ENCODE results near the gene ITPR2.
"Not testable (repeated sequence)": the region's sequence is repeated elsewhere in the genome, so short reads cannot be mapped to it uniquely, and the experiment has no call there.

Gene ITPR2

GRCh38 chr12:26686408-26686807, 146.6 kb downstream of the ITPR2 start:
- peaks cover 9% of the 10 kb centered on the region; the same call in 1 of the 2 replicates for H3K9me3 ChIP-seq (ENCODE audit: control insufficient read depth, insufficient read depth, low read length)
- peaks cover 11% of the 10 kb centered on the region; the same call in 1 of the 2 replicates for H3K36me3 ChIP-seq (ENCODE audit: insufficient read depth, low read length)
- peaks cover 33% of the 10 kb centered on the region for H3K4me1 ChIP-seq (ENCODE audit: insufficient read depth, low read length)
- no peak overlapping the region for H3K9ac ChIP-seq (ENCODE audit: low read depth, low read length)

GRCh38 chr12:26684101-26684500, 148.9 kb downstream of the ITPR2 start:
- H3K36me3 ChIP-seq (ENCODE audit: insufficient read depth, low read length) = peaks cover 11% of the 10 kb centered on the region; the same call in 1 of the 2 replicates
- H3K4me1 ChIP-seq (ENCODE audit: insufficient read depth, low read length) = peaks cover 20% of the 10 kb centered on the region
- H3K9ac ChIP-seq (ENCODE audit: low read depth, low read length) = no peak overlapping the region
- H3K9me3 ChIP-seq (ENCODE audit: control insufficient read depth, insufficient read depth, low read length) = peaks cover 9% of the 10 kb centered on the region; the same call in 1 of the 2 replicates

GRCh38 chr12:26683443-26683842, 149.6 kb downstream of the ITPR2 start:
- peaks cover 20% of the 10 kb centered on the region for H3K4me1 ChIP-seq (ENCODE audit: insufficient read depth, low read length)
- H3K9me3 ChIP-seq (ENCODE audit: control insufficient read depth, insufficient read depth, low read length) = peaks cover 9% of the 10 kb centered on the region; the same call in 1 of the 2 replicates
- peaks cover 11% of the 10 kb centered on the region; the same call in 1 of the 2 replicates for H3K36me3 ChIP-seq (ENCODE audit: insufficient read depth, low read length)
- no peak overlapping the region for H3K9ac ChIP-seq (ENCODE audit: low read depth, low read length)

- peaks cover 11% of the 10 kb centered on the region; the same call in 1 of the 2 replicates for H3K36me3 ChIP-seq (ENCODE audit: insufficient read depth, low read length)
These were observed 152.1 kb downstream of the ITPR2 start for GRCh38 chr12:26680727-26681455.

GRCh38 chr12:26678697-26679660, 154.0 kb downstream of the ITPR2 start:
- H3K36me3 ChIP-seq (ENCODE audit: insufficient read depth, low read length) = peaks cover 9% of the 10 kb centered on the region; the same call in 1 of the 2 replicates
- peaks cover 6% of the 10 kb centered on the region; the same call in 1 of the 2 replicates for H3K9me3 ChIP-seq (ENCODE audit: control insufficient read depth, insufficient read depth, low read length)
- no peak overlapping the region; the same call in 1 of the 2 replicates for H3K9ac ChIP-seq (ENCODE audit: low read depth, low read length)

More at GRCh38 chr12:26680727-26681455, 152.1 kb downstream of the ITPR2 start:
- Histone ChIP-seq H3K4me1 (ENCODE audit: insufficient read depth, low read length) (peaks cover 26% of the 10 kb centered on the region), H3K9ac (ENCODE audit: low read depth, low read length) (no peak overlapping the region; the same call in 1 of the 2 replicates), H3K9me3 (ENCODE audit: control insufficient read depth, insufficient read depth, low read length) (peaks cover 9% of the 10 kb centered on the region; the same call in 1 of the 2 replicates)

GRCh38 chr12:26671487-26671886, 161.5 kb downstream of the ITPR2 start:
- not testable (repeated sequence) for H3K9me3 ChIP-seq (ENCODE audit: control insufficient read depth, insufficient read depth, low read length); H3K36me3 ChIP-seq (ENCODE audit: insufficient read depth, low read length); H3K9ac ChIP-seq (ENCODE audit: low read depth, low read length)
- peaks cover 20% of the 10 kb centered on the region for H3K4me1 ChIP-seq (ENCODE audit: insufficient read depth, low read length)

More at GRCh38 chr12:26678697-26679660, 154.0 kb downstream of the ITPR2 start:
- peaks cover 26% of the 10 kb centered on the region for H3K4me1 ChIP-seq (ENCODE audit: insufficient read depth, low read length)

- Histone ChIP-seq H3K9ac (ENCODE audit: low read depth, low read length) (no peak overlapping the region), H3K36me3 (ENCODE audit: insufficient read depth, low read length) (no peaks in the 10 kb centered on the region; the same call in 1 of the 2 replicates), H3K9me3 (ENCODE audit: control insufficient read depth, insufficient read depth, low read length) (no peaks in the 10 kb centered on the region), H3K4me1 (ENCODE audit: insufficient read depth, low read length) (peaks cover 23% of the 10 kb centered on the region)
These were observed 164.1 kb downstream of the ITPR2 start for GRCh38 chr12:26668847-26669246.

- Histone ChIP-seq H3K9ac (ENCODE audit: low read depth, low read length) (no peak overlapping the region), H3K36me3 (ENCODE audit: insufficient read depth, low read length) (peaks cover 4% of the 10 kb centered on the region; the same call in 1 of the 2 replicates), H3K9me3 (ENCODE audit: control insufficient read depth, insufficient read depth, low read length) (no peaks in the 10 kb centered on the region), H3K4me1 (ENCODE audit: insufficient read depth, low read length) (peaks cover 23% of the 10 kb centered on the region)
These were observed 164.8 kb downstream of the ITPR2 start for GRCh38 chr12:26668230-26668629.

- H3K36me3 ChIP-seq (ENCODE audit: insufficient read depth, low read length) = peaks cover 5% of the 10 kb centered on the region; the same call in 1 of the 2 replicates
- no peaks in the 10 kb centered on the region for H3K9me3 ChIP-seq (ENCODE audit: control insufficient read depth, insufficient read depth, low read length)
- no peak overlapping the region for H3K9ac ChIP-seq (ENCODE audit: low read depth, low read length)
- peaks cover 23% of the 10 kb centered on the region for H3K4me1 ChIP-seq (ENCODE audit: insufficient read depth, low read length)
These were observed 166.7 kb downstream of the ITPR2 start for GRCh38 chr12:26666286-26666685.

GRCh38 chr12:26661399-26661798, 171.6 kb downstream of the ITPR2 start:
- Histone ChIP-seq H3K4me1 (ENCODE audit: insufficient read depth, low read length) (peaks cover 3% of the 10 kb centered on the region; the same call in 1 of the 2 replicates), H3K36me3 (ENCODE audit: insufficient read depth, low read length) (peaks cover 17% of the 10 kb centered on the region), H3K9ac (ENCODE audit: low read depth, low read length) (no peak overlapping the region), H3K9me3 (ENCODE audit: control insufficient read depth, insufficient read depth, low read length) (no peaks in the 10 kb centered on the region)

GRCh38 chr12:26659930-26660329, 173.1 kb downstream of the ITPR2 start:
- no peaks in the 10 kb centered on the region for H3K9me3 ChIP-seq (ENCODE audit: control insufficient read depth, insufficient read depth, low read length)
- no peaks in the 10 kb centered on the region for H3K4me1 ChIP-seq (ENCODE audit: insufficient read depth, low read length)
- peaks cover 20% of the 10 kb centered on the region for H3K36me3 ChIP-seq (ENCODE audit: insufficient read depth, low read length)
- no peak overlapping the region for H3K9ac ChIP-seq (ENCODE audit: low read depth, low read length)

- Histone ChIP-seq H3K9me3 (ENCODE audit: control insufficient read depth, insufficient read depth, low read length) (no peaks in the 10 kb centered on the region), H3K4me1 (ENCODE audit: insufficient read depth, low read length) (no peaks in the 10 kb centered on the region), H3K36me3 (ENCODE audit: insufficient read depth, low read length) (peaks cover 26% of the 10 kb centered on the region), H3K9ac (ENCODE audit: low read depth, low read length) (no peak overlapping the region)
These were observed 174.0 kb downstream of the ITPR2 start for GRCh38 chr12:26658991-26659390.

GRCh38 chr12:26654623-26655022, 178.4 kb downstream of the ITPR2 start:
- no peaks in the 10 kb centered on the region; the same call in 1 of the 2 replicates for H3K9me3 ChIP-seq (ENCODE audit: control insufficient read depth, insufficient read depth, low read length)
- H3K9ac ChIP-seq (ENCODE audit: low read depth, low read length) = no peak overlapping the region
- no peaks in the 10 kb centered on the region for H3K4me1 ChIP-seq (ENCODE audit: insufficient read depth, low read length)
- H3K36me3 ChIP-seq (ENCODE audit: insufficient read depth, low read length) = peaks cover 15% of the 10 kb centered on the region

- H3K36me3 ChIP-seq (ENCODE audit: insufficient read depth, low read length) = peaks cover 17% of the 10 kb centered on the region
- no peak overlapping the region for H3K9ac ChIP-seq (ENCODE audit: low read depth, low read length)
- H3K9me3 ChIP-seq (ENCODE audit: control insufficient read depth, insufficient read depth, low read length) = no peaks in the 10 kb centered on the region; the same call in 1 of the 2 replicates
- no peaks in the 10 kb centered on the region for H3K4me1 ChIP-seq (ENCODE audit: insufficient read depth, low read length)
These were observed 181.3 kb downstream of the ITPR2 start for GRCh38 chr12:26651566-26652188.
